GM19467 (cell line): Measurements from ENCODE around the gene SENP3.
"Not testable (repeated sequence)": the region's sequence is repeated elsewhere in the genome, so short reads cannot be mapped to it uniquely, and the experiment has no call there.

Experiments used
- ATAC-seq: cut with Tn5 transposase; IDR thresholded peaks from one replicate; pipeline ENCODE4 v1.9.1; 2021; ENCODE audit warnings: mild to moderate bottlenecking, moderate library complexity; ENCODE audit not compliant: unreplicated experiment

Gene SENP3

DNA sequence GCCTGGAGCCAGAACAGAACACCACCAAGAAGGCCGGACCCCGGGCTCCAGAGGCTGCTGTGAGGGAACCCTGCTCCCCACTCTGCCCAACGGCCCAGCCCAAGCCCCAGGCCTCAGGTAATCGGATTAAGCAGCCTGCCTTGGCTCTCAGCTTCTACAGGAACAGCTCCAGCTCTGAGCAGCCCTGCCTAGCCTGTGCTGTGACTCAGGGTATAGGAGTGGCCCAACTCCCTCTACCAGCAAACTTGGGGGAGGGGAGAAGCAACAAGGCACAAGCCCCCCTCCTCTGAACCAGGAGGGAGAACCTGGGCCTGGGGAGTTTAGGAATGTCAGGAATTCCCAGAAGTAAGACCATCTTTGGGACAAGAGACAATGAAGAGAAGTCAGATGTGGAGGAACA lies 29.0 kb downstream of the SENP3 start:
- no peak for ATAC-seq

DNA sequence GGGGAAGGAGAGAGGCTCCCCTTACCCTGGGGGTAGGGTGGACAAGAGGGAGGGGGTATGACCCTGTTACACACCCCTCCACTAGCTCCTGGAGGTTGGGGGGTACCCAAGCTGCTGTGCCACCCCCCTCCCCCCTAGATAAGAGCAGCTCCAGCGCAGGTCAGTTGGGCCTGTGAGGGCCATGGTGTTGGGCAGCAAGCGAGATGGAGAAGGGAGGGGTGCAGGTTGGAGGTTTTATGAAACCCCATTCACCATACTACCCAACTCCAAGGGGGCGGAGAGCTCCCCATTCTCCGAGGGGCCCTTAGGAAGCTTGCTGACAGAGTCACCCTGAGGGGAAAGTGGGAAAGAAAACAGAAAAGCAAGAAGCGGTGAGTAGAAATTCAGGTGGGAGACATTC lies 29.9 kb downstream of the SENP3 start:
- no peak for ATAC-seq

DNA sequence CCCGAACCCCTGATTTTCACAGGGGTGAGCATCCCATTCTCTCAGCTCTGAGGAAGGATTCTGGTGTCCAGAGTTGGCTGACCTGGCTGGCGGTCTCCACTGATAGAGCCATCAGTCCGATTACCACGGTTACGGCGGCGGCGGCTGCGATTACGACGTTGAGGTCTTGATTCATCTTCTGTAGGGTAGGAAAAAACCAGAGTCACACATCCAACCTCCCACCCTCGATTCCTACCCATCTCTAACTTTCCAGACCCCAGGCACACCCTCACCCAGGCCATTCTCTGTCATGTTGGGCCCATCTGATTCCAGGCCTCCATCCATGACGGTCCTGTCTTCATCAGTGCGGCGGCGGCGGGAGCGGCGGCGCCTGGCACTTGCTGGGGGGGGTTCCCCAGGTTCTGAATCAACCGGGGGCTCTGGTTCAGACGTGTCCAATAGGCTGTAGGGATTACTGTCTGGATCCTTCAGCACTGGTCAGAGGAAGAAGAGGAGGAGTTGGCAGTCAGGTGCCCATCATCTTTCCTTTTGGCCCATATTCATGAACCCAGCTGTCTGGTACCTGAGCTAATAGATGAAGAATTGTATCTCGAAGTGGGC lies 30.8 kb downstream of the SENP3 start:
- no peak for ATAC-seq

DNA sequence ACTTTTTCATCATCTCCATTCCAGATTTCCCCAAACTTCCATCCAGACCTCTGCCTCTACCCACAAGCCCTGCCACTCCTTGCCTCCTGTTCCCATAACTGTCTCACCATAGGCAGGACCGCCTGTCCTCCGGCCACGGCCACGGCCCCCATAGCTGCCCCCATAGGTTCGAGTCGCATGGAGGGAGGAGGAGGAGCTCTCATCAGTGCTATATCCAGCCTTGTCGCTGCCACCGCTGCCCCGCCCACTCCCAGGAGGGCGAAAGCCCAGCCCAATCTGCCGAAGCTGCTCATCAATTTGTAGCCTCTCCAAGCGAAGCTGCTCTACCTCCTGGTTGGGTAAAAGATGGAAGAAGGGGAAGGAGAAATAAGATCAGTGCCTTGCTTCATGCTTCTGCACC lies 31.6 kb downstream of the SENP3 start:
- ATAC-seq = no peak

DNA sequence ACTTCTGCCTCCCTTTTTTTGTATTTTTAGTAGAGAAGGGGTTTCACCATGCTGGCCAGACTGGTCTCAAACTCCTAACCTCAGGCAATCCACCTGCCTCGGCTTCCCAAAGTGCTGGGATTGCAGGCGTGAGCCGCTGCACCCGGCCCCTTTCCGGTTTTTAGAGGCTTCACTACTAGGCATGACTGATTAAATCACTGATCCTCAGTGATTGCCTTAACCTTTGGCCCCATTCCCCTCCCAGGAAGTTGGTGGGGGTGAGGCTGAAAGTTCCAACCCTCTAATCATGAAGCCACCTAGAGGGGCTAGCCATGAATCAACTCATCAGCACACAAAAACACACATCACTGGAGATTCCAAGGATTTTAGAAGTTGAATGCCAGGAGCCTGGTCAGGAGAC lies 35.8 kb downstream of the SENP3 start:
- ATAC-seq = not testable (repeated sequence)

DNA sequence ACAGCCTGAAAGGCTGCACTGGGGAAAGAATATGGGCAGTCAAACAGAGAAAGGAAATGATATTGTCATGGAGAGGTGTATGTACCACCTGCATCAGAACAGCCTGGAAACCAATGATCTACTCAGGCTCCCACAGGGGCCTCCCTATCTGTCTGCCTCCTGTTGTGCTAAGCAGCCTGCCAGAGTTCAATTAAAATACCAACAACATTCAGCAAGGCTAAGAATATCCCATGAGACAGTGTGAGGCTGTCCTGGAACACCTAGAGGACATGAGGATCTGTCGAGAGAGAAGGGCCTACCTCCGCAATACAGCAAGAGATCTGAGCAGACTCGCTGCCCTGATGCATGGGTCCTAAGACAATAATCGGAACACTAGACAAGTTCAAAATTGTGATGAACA lies 44.6 kb downstream of the SENP3 start:
- no peak for ATAC-seq

DNA sequence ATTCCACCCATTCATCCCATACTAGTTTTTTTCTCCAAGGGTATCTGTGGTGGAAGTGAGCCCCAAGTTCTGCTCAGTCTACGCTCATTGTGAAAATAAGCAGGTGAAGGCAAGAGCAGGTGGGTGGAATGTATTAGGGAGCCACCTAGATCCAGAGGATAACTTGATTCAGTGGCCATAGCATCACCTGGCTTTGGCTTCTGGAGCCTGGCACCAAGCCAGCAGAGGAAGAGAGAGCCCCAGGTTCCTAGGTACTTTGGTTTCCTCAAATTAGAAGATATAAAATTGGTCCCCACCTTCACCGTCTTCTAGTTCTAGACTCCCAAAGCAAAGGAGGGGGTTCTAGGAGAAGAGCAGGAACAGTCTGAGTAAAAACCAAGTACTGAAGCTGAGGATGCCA lies 48.9 kb downstream of the SENP3 start:
- no peak for ATAC-seq

DNA sequence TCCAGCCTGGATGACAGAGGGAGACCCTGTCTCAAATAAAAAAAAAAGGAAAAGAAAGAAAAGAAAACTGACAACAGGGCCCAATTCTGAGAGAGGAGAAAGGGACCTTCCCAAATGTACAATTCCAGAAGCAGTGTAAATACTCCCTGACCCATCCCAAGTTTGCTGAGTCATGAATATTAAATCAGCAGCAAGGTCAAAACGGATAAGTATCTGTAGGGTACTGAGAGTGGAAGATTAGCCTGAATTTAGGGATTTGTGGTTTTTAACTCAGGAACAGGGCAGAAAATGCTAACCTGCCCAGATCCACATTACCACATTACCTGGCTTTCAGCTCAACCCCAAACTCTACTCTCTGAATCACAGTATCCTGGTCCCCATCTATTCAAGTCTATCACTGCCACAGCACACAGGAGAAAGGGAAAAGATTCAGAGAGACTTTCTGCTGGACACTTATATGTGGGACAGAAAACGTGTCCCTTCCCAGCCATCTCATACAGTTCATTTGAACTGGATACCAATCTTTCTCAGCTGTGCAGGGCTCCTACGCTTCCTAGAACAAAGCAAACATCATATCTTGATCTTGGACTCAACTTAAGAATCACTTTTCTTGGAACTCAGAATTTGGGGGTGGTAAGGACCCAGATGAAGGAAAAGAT lies 50.0 kb downstream of the SENP3 start:
- ATAC-seq = no peak

DNA sequence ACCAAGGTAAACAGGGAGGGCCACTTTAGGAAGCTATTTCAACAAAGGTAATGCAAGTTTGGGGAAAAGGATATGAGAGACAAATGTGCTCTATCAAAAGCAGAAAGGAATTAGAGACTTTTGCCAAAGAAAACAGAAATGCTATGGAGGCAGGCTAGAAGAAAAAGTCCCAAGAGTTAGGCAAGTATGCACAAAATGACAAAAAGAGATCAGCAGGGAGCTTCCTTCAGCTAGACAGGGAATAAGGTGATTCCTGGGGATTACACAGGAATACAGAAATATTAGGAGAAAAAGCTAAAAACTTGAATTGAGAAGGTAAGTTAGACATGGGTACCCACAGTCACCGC lies 50.5 kb downstream of the SENP3 start:
- no peak for ATAC-seq

DNA sequence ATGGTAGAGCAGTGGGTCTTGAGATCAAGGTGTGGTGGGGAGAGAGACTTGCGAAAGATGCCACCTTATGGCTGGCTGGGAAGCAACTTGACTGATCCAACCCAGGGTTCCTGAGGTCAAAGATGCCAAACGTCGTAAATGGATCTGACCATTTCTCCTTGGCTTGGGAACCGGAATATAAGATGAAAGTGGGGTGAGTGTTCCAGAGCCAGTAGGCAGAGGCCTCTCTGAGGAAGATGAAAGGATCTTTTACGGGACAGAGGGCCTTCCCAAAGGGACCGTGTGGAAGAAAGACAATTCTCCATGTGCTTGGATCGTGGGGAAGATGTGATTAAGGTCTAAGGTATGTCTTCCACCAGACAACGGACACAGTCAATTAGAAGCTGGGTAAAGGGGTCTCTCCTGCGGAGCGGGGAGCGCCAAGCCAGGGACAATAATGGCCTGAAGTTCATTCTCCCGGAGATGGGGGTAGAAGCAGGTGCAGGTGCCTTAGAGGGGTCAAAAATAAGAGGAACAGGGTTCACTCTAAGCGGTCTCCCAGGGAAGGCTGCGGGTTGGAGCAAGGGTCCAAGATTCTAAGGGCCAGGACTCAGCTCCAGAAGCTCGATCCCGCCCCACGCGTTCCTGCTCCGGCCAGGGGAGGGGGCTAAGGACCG lies 52.2 kb downstream of the SENP3 start:
- no peak for ATAC-seq

DNA sequence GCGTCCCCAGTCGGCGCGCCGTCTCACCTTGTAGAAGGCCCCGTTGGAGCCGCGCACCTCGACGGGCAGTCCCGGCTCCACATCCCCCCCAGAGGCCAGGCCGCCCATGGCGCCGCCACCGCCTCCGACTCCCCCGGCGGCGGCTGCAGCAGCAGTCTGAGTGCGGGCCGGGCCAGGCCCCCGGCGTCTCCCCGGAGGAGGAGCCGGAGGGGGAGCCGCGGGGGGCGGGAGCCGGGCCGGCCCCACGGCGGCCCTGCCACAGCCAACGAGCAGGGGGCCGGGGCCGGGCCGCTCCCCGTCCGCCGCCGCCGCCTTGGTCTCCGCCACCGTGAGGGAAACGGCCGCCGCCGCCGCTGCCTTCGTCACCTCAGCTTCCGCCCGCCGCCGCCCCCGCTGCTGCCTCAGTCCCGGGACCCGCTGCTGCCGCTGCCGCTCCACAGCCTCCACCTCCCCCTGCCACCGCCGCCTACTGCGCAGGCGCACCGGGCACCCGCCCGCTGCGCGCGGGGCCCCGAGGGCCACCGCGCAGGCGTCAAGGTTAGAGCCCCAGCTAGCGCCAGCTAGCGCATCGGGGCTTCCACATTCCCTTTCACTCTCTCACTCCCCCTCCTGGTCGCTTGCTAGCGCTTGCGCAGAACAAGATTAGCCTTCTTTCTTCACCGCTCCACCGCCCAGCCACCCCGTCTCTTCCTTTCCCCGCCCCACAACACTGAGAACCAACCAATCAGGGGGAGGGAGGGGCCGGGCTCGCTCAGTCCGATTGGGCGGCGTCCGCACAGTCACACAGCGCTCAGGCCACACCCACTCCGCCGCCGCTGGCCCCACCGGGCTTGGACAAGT lies 52.9 kb downstream of the SENP3 start, which contains the start of gene FXR2:
TSS of gene FXR2 (minus strand) at position 473 of the 840 bp plus-strand sequence. CDS start at position 108, 365 bp downstream.
- ATAC-seq = peak; percentile 85

DNA sequence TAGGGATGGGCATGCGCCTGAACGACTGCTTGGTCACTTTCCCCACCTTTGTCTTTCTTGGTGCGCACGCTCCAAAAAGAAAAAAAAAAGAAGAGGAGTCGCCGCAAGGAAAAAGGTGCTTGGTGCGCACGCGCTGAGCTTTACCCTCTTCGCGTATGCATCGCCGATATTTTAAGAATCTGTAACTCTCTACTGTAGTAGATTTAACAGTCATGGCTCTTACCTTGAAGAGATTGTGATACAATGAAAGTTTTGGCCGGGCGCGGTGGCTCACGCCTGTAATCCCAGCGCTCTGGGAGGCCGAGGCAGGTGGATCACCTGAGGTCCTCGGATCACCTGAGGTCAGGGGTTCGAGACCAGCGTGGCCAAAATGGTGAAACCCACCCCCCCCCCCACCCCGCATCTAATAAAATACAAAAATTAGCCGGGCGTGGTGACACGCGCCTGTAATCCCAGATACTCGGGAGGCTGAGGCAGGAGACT lies 53.6 kb downstream of the SENP3 start:
- ATAC-seq = no peak

DNA sequence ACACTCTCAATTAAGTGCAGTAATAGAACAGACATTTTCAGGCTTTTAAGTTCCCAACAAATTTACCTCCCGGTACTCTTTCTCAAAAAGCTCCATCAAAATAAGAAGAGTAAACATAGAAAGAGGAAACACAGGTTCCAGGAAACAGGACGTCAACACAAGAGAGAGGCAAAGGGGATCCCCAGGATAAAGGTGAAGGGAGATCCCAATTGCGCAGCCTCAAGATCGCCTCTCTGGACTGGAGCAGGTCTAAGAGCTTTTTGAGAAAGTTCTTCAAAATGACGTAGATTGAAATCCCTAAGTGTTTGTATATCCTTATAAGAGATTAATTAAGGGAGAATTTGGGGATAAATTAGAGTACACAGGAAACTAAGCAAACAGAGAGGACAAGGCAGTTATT lies 56.9 kb downstream of the SENP3 start:
- ATAC-seq = no peak

DNA sequence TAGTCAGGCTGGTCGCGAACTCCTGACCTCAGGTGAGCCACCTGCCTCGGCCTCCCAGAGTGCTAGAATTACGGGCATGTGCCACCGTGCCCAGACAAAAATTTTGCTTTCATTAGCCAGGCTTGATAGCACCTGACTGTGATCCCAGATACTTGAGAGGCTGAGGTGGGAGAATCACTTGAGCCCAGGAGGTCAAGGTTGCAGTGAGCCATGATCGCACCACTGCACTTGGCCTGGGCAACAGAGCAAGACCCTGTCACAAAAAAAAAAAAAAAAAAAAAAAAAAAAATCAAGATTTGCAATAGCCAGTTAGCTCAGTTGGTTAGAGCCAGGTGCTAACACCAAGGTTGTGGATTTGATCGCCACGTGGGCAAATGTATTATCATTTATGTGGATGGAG lies 59.1 kb downstream of the SENP3 start:
- ATAC-seq = no peak
